ENCODE measurements around the gene CRLF3.
"Not testable (repeated sequence)": the region's sequence is repeated elsewhere in the genome, so short reads cannot be mapped to it uniquely, and the experiment has no call there.

The CRLF3 gene

GRCh38 chr17:30821871-30822723 is 2.4 kb downstream of the CRLF3 start:
- peak overlapping the region; percentile 83 for H3K4me3 ChIP-seq (ENCODE audit: low read length)
- peaks cover 73% of the 10 kb centered on the region for H3K79me2 ChIP-seq (ENCODE audit: control insufficient read depth, low read length)
- peaks cover 61% of the 10 kb centered on the region for H3K4me1 ChIP-seq (ENCODE audit: control insufficient read depth, low read length)
- H3K27me3 ChIP-seq (ENCODE audit: control insufficient read depth, low read length): no peaks in the 10 kb centered on the region
- H3K9me2 ChIP-seq (replicated peaks; ENCODE audit: control insufficient read depth, low read length): no peaks in the 10 kb centered on the region
- H3F3A ChIP-seq (ENCODE audit: control insufficient read depth, insufficient read depth): peaks cover 24% of the 10 kb centered on the region
- H3K27ac ChIP-seq (ENCODE audit: low read depth, low read length): peak overlapping the region; percentile 83
- peaks cover 32% of the 10 kb centered on the region for H3K36me3 ChIP-seq (ENCODE audit: control insufficient read depth, low read length)
- peak overlapping the region; percentile 96 for H3K4me2 ChIP-seq (ENCODE audit: low read length)
- TF ChIP-seq EZH2phosphoT487 (IDR thresholded peaks at IDR 0.05; ENCODE audit: borderline replicate concordance, low read length) (no peak), CTCF (IDR thresholded peaks at IDR 0.05; ENCODE audit: low read depth, low read length, poor library complexity, severe bottlenecking) (no peak)
- no peaks in the 10 kb centered on the region for H3K9me3 ChIP-seq (ENCODE audit: control insufficient read depth, insufficient read depth, low read length)
- no peaks in the 10 kb centered on the region for H4K20me1 ChIP-seq (ENCODE audit: control insufficient read depth, insufficient read depth, low read depth, low read length)

DNA sequence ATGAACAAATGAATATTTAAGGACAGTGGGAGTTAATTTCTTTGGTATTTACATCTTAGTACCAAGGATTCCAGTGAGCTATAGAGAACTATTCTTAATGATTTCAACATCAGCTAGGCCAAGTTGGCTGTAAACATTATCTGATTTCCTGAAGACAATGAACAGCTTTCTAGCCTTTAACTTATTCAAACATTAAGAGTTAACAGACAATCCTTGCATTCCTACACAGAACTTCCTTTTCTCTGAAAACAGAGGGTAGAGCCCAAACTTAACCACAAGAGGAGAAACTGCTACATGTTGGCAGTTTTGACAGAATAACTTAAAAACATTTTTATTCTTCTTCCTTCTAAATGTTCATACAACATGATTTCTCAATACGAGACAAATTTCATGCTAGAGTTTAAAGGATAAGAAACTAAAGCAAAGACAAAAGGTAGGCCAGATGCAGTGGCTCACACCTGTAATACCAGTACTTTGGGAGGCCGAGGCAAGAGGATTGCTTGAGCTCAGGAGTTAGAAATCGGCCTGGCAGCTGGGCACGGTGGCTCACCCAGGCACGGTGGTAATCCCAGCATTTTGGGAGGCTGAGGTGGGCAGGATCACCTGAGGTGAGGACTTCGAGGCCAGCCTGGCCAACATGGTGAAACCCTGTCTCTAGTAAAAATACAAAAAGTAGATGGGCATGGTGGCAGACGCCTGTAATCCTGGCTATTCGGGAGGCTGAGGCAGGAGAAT is 4.4 kb downstream of the CRLF3 start:
- Histone ChIP-seq H3K79me2 (ENCODE audit: control insufficient read depth, low read length) (peaks cover 93% of the 10 kb centered on the region), H3K4me3 (ENCODE audit: low read length) (peak overlapping the region; percentile 23), H3K9me2 (replicated peaks; ENCODE audit: control insufficient read depth, low read length) (no peaks in the 10 kb centered on the region), H3K36me3 (ENCODE audit: control insufficient read depth, low read length) (peaks cover 38% of the 10 kb centered on the region), H3K27me3 (ENCODE audit: control insufficient read depth, low read length) (no peaks in the 10 kb centered on the region), H3K4me2 (ENCODE audit: low read length) (peak overlapping the region; percentile 96), H3K9me3 (ENCODE audit: control insufficient read depth, insufficient read depth, low read length) (no peaks in the 10 kb centered on the region), H4K20me1 (ENCODE audit: control insufficient read depth, insufficient read depth, low read depth, low read length) (no peaks in the 10 kb centered on the region), H3K4me1 (ENCODE audit: control insufficient read depth, low read length) (peaks cover 56% of the 10 kb centered on the region), H3K27ac (ENCODE audit: low read depth, low read length) (peak overlapping the region; percentile 83), H3F3A (ENCODE audit: control insufficient read depth, insufficient read depth) (peaks cover 25% of the 10 kb centered on the region)
- no peak for TF ChIP-seq CTCF (IDR thresholded peaks at IDR 0.05; ENCODE audit: low read depth, low read length, poor library complexity, severe bottlenecking)
- no peak for TF ChIP-seq EZH2phosphoT487 (IDR thresholded peaks at IDR 0.05; ENCODE audit: borderline replicate concordance, low read length)

DNA sequence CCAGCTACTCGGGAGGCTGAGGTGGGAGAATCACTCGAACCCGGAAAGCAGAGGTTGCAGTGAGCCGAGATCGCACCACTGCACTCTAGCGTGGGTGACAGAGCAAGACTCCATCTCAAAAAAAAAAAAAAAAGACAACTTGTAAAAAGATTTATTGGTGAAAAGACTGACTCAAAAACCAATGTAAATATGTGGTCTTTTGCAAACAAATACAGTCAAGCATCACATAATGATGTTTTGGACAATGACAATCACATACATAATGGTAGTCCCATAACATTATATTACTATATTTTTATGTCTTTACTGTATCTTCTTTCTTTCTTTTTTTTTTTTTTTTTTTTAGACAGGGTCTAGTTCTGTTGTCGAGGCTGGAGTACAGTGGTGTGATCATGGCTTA is 8.3 kb downstream of the CRLF3 start:
- Histone ChIP-seq H3K9me2 (replicated peaks; ENCODE audit: control insufficient read depth, low read length) (no peaks in the 10 kb centered on the region), H3F3A (ENCODE audit: control insufficient read depth, insufficient read depth) (peaks cover 10% of the 10 kb centered on the region), H3K79me2 (ENCODE audit: control insufficient read depth, low read length) (peaks cover 100% of the 10 kb centered on the region), H4K20me1 (ENCODE audit: control insufficient read depth, insufficient read depth, low read depth, low read length) (no peaks in the 10 kb centered on the region), H3K36me3 (ENCODE audit: control insufficient read depth, low read length) (peaks cover 36% of the 10 kb centered on the region), H3K4me2 (ENCODE audit: low read length) (no peak overlapping the region), H3K27ac (ENCODE audit: low read depth, low read length) (no peak overlapping the region), H3K9me3 (ENCODE audit: control insufficient read depth, insufficient read depth, low read length) (no peaks in the 10 kb centered on the region), H3K4me3 (ENCODE audit: low read length) (no peak overlapping the region), H3K4me1 (ENCODE audit: control insufficient read depth, low read length) (peaks cover 64% of the 10 kb centered on the region), H3K27me3 (ENCODE audit: control insufficient read depth, low read length) (no peaks in the 10 kb centered on the region)
- TF ChIP-seq EZH2phosphoT487 (IDR thresholded peaks at IDR 0.05; ENCODE audit: borderline replicate concordance, low read length) (no peak), CTCF (IDR thresholded peaks at IDR 0.05; ENCODE audit: low read depth, low read length, poor library complexity, severe bottlenecking) (no peak)

- H4K20me1 ChIP-seq (ENCODE audit: control insufficient read depth, insufficient read depth, low read depth, low read length); H3K27me3 ChIP-seq (ENCODE audit: control insufficient read depth, low read length); H3K4me2 ChIP-seq (ENCODE audit: low read length); H3K4me3 ChIP-seq (ENCODE audit: low read length); H3K9me3 ChIP-seq (ENCODE audit: control insufficient read depth, insufficient read depth, low read length); H3K27ac ChIP-seq (ENCODE audit: low read depth, low read length); H3K9me2 ChIP-seq (replicated peaks; ENCODE audit: control insufficient read depth, low read length): not testable (repeated sequence)
- H3K36me3 ChIP-seq (ENCODE audit: control insufficient read depth, low read length): peaks cover 39% of the 10 kb centered on the region
- H3K4me1 ChIP-seq (ENCODE audit: control insufficient read depth, low read length): peaks cover 64% of the 10 kb centered on the region
- peaks cover 18% of the 10 kb centered on the region for H3F3A ChIP-seq (ENCODE audit: control insufficient read depth, insufficient read depth)
- peaks cover 100% of the 10 kb centered on the region for H3K79me2 ChIP-seq (ENCODE audit: control insufficient read depth, low read length)
Measured at GRCh38 chr17:30814860-30815259, 9.6 kb downstream of the CRLF3 start.

GRCh38 chr17:30814236-30814635 is 10.3 kb downstream of the CRLF3 start:
- H3K27me3 ChIP-seq (ENCODE audit: control insufficient read depth, low read length); H3K9me2 ChIP-seq (replicated peaks; ENCODE audit: control insufficient read depth, low read length); H3K27ac ChIP-seq (ENCODE audit: low read depth, low read length); H3K4me2 ChIP-seq (ENCODE audit: low read length); H3K9me3 ChIP-seq (ENCODE audit: control insufficient read depth, insufficient read depth, low read length); H4K20me1 ChIP-seq (ENCODE audit: control insufficient read depth, insufficient read depth, low read depth, low read length); H3K4me3 ChIP-seq (ENCODE audit: low read length): not testable (repeated sequence)
- Histone ChIP-seq H3K4me1 (ENCODE audit: control insufficient read depth, low read length) (peaks cover 64% of the 10 kb centered on the region), H3K36me3 (ENCODE audit: control insufficient read depth, low read length) (peaks cover 40% of the 10 kb centered on the region), H3F3A (ENCODE audit: control insufficient read depth, insufficient read depth) (peaks cover 22% of the 10 kb centered on the region), H3K79me2 (ENCODE audit: control insufficient read depth, low read length) (peaks cover 98% of the 10 kb centered on the region)

Measured in DOHH2 (cell line).